Measurements from ENCODE around the gene NME3.

DNA sequence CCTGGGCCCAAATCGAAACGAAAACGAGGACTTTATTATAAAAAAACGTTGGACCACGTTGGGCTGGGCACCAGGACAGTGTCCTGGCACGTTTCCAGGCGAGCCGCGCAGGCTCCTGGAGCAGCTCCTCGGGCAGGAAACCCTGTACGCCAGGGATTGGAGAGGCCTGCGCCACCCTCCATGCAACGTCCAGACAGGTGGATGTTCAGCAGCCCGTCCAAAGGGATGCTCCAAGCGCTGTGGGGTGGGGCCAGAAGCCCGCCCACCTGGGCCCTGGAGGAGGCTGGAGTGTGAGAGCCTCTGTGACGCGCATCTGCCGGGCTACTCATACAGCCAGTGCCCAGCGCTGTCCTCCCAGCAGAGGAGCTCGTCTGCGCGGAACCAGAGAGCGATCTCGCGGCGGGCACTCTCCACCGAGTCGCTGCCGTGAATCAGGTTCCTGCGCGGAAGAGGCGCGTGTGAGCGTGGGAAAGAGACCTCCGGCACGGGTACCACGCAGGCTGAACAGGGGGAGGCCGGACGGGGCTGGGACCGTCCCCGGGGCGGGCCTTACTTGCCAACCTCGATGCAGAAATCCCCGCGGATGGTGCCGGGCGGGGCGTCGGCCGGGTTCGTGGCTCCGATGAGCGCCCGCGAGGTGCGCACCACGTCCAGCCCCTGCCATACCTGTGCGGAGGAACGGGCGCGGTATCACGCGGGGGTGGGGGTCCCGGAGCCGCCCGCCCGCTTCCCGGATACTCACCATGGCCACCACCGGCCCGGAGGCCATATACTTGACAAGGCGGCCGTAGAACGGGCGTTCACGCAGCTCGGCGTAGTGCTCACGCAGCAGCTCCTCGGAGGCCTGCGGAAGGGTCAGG is 785 bp downstream of the NME3 start:
- TF ChIP-seq POLR2A (IDR thresholded peaks at IDR 0.05): peak; percentile 57 to 78
- TF ChIP-seq CTCF (IDR thresholded peaks at IDR 0.05): peak in 1 of 6 experiments; percentile 12
